Prostate gland (tissue), 2 donors: ENCODE results near the gene RNASE11. TPM values are rescaled to one million over a fixed set of nuclear protein-coding genes. Genes with fewer than 3 reads are reported as not detected.
A peak's percentile ranks its signal among the peaks of the same experiment; 100 is the strongest.

Source experiments
- DNase-seq: peaks from one replicate; pipeline ENCODE4 v3.0.0-alpha.2; 2019; ENCODE audit warnings: low spot score
- H3K27ac ChIP-seq, 2 donors: fragments of 200-600 bp; sonication (generic); 2 replicates each; pipeline ENCODE4 v1.5.1; 2017 to 2019
- H3K27me3 ChIP-seq: fragments of 200-600 bp; sonication (generic); replicated peaks from 2 replicates; pipeline ENCODE4 v1.5.1; 2019; ENCODE audit not compliant: insufficient read depth
- H3K36me3 ChIP-seq, 2 donors: fragments of 200-600 bp; sonication (generic); 1 replicate in 1 of 2; 2 replicates in 1 of 2; pipeline versions ENCODE4 v1.5.1 to v1.8.1; 2017 to 2019
- H3K4me1 ChIP-seq: fragments of 200-600 bp; sonication (generic); replicated peaks from 2 replicates; pipeline ENCODE4 v1.5.1; 2019
- H3K4me3 ChIP-seq, 2 donors: fragments of 200-600 bp; sonication (generic); 2 replicates each; pipeline ENCODE4 v1.5.1; 2017 to 2019
- H3K9me3 ChIP-seq: fragments of 200-600 bp; sonication (generic); 2 replicates; pipeline ENCODE4 v1.5.1; 2017
- POLR2A ChIP-seq: fragments of 450-650 bp; IDR thresholded peaks from one replicate; pipeline ENCODE4 v1.6.1; 2016; ENCODE audit warnings: antibody characterized with exemption, mild to moderate bottlenecking
- POLR2AphosphoS5 ChIP-seq: sonication (generic); formaldehyde crosslinking; IDR thresholded peaks from one replicate; pipeline ENCODE4 v1.6.1; 2017; ENCODE audit warnings: antibody characterized with exemption
- WGBS: methylation state at CpG from one replicate; pipeline ENCODE4 v1.1.5; 2018; 5-methylcytosine and 5-hydroxymethylcytosine counted together
- intact Hi-C: fragments of 100-400 bp; cut with DNase I; formaldehyde crosslinking; loops from one replicate; pipeline ENCODE4 v1.14.2; 2022
- total RNA-seq, 2 donors: library from RNA; depleted of rRNA; stranded (reverse); fragments of >200 nt; gene quantifications; one replicate each; pipeline ENCODE4 v1.1.0, GENCODE V29; 2016
- TF ChIP-seq, protein P1 (sequence below), 4 experiments: fragments of 200-600 bp in 2 of 4; fragments of 450-650 bp in 2 of 4; sonication (generic) in 2 of 4; IDR thresholded peaks; 1 replicate in 3 of 4; 2 replicates in 1 of 4; pipeline ENCODE4 v1.5.1; 2016 to 2019; ENCODE audit warnings: antibody characterized with exemption in 4 of 4, mild to moderate bottlenecking in 2 of 4, moderate library complexity in 2 of 4

The RNASE11 gene
- total RNA-seq, 2 donors from 2014 or later = 1.0 TPM; not detected in 1

DNA sequence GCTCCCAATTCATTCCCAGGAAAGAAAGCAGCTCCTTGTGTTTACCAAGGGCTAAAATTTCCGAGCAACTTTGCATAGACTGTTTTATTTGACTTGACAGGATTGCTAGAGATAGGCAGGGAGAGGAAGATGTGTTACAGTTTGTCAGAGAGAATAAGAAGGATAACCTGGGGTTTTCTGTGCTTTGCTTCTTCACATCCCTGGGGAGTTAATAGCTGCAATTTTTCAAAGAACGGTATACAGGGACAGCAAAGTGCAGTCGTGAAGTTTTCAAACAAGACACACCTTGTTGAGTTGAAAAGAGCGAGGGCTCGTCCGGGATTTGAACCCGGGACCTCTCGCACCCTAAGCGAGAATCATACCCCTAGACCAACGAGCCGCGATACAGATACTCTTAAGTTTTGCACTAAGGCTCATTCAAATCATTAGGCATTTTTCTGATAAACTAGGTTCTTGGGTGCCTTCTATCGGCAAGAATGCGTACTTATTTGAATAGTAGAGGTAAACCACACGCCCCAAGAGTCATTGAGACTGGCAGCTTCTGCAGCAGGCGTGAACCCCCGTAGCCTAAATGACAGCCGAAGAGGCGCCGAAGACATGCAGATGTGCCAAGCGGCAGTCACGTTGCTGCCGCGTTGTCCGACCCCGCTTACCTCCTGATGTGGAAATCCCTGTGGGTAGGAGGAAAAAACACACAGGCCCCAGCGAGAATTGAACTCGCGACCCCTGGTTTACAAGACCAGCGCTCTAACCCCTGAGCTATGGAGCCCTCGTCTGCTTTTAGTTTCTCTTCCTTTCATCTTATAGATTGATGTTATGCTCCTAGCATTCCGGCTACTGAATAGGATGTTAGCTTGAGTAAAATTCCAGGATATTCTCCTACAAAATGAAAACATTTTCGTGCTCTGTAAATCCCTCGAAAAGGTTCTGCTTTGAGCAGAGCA, 25.6 kb upstream of the RNASE11 start:
- Histone ChIP-seq H3K36me3 (no peaks in the 10 kb centered on the region), H3K4me3 (peak overlapping the region; percentile 37), H3K9me3 (no peaks in the 10 kb centered on the region), H3K27me3 (no peaks in the 10 kb centered on the region), H3K4me1 (no peaks in the 10 kb centered on the region), H3K27ac (peak overlapping the region; percentile 67 to 76)
- intact Hi-C loops = loop anchor here (2.0 to 10.0 kb wide), 5 partner anchors 69 to 481 kb away; partner anchors contain the start of genes CCNB1IP1, PIP4P1, TEP1 and ZNF219
- peak; percentile 84 for DNase-seq
- TF ChIP-seq POLR2A = no peak
- peak; percentile 84 for TF ChIP-seq POLR2AphosphoS5
- TF ChIP-seq, protein P1, sequence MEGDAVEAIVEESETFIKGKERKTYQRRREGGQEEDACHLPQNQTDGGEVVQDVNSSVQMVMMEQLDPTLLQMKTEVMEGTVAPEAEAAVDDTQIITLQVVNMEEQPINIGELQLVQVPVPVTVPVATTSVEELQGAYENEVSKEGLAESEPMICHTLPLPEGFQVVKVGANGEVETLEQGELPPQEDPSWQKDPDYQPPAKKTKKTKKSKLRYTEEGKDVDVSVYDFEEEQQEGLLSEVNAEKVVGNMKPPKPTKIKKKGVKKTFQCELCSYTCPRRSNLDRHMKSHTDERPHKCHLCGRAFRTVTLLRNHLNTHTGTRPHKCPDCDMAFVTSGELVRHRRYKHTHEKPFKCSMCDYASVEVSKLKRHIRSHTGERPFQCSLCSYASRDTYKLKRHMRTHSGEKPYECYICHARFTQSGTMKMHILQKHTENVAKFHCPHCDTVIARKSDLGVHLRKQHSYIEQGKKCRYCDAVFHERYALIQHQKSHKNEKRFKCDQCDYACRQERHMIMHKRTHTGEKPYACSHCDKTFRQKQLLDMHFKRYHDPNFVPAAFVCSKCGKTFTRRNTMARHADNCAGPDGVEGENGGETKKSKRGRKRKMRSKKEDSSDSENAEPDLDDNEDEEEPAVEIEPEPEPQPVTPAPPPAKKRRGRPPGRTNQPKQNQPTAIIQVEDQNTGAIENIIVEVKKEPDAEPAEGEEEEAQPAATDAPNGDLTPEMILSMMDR (IDR thresholded peaks at IDR 0.05) = peak; percentile 63 to 96 (median 80)
- under 1% methylated on average over 34 of the region's 34 CpGs for WGBS

DNA sequence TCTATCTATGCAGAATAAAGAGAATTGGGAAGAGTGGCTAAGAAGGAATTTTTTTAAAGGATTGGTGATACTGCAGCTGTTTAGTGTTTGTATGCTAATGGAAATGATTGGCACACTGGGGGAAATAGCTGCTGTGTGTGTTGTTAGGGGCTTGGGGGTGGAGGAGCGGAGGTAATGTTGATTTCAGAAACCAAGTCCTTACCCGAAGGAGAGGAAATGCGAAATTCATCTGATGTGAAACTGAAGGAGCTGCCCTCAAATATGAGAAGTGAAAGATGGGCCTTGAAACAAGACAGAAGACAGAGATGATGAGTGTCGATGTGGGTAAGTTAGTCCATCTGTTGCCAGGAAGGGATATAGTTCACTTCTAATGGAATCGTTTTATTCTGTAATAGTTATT, 24.6 kb upstream of the RNASE11 start:
- TF ChIP-seq POLR2A (no peak), POLR2AphosphoS5 (no peak)
- TF ChIP-seq, protein P1 (IDR thresholded peaks at IDR 0.05) = no peak
- Histone ChIP-seq H3K27me3 (no peaks in the 10 kb centered on the region), H3K27ac (no peak overlapping the region), H3K36me3 (no peaks in the 10 kb centered on the region), H3K4me1 (no peaks in the 10 kb centered on the region), H3K9me3 (no peaks in the 10 kb centered on the region), H3K4me3 (no peak overlapping the region)
- WGBS = 49% methylated on average over 5 of the region's 5 CpGs
- DNase-seq = no peak
- intact Hi-C loops = loop anchor here (2.0 to 10.0 kb wide), 5 partner anchors 70 to 482 kb away; partner anchors contain the start of genes CCNB1IP1, PIP4P1, TEP1 and ZNF219

DNA sequence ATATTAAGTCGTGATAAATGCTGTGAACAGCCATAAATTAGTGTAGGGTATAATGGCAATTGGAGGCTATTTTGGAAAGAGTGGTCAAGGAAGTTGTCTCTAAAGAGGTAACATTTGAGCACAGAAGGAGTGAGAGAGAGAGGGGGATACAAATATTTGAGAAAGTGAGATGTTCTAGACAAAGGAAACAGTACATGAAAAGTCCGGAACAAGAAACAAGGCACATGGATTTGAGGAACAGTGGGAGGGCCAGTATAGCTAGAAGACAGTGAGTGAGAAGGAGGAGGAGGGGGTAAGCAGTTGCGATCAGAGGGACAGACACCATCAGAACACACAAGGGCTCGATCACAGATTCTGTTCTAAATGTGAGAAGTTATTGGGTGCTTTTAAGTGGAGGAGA, 23.5 kb upstream of the RNASE11 start:
- H3K9me3 ChIP-seq = no peaks in the 10 kb centered on the region
- 50% methylated on average over 4 of the region's 4 CpGs for WGBS
- H3K4me1 ChIP-seq = no peaks in the 10 kb centered on the region
- intact Hi-C loops = loop anchor here (5.0 to 10.0 kb wide), 4 partner anchors 149 to 484 kb away; partner anchors contain the start of genes CCNB1IP1, PIP4P1, TEP1 and ZNF219
- no peaks in the 10 kb centered on the region for H3K27me3 ChIP-seq
- H3K36me3 ChIP-seq = no peaks in the 10 kb centered on the region
- H3K4me3 ChIP-seq = no peak overlapping the region
- TF ChIP-seq, protein P1 (IDR thresholded peaks at IDR 0.05) = no peak
- no peak for TF ChIP-seq POLR2A
- H3K27ac ChIP-seq = no peak overlapping the region
- DNase-seq = no peak

DNA sequence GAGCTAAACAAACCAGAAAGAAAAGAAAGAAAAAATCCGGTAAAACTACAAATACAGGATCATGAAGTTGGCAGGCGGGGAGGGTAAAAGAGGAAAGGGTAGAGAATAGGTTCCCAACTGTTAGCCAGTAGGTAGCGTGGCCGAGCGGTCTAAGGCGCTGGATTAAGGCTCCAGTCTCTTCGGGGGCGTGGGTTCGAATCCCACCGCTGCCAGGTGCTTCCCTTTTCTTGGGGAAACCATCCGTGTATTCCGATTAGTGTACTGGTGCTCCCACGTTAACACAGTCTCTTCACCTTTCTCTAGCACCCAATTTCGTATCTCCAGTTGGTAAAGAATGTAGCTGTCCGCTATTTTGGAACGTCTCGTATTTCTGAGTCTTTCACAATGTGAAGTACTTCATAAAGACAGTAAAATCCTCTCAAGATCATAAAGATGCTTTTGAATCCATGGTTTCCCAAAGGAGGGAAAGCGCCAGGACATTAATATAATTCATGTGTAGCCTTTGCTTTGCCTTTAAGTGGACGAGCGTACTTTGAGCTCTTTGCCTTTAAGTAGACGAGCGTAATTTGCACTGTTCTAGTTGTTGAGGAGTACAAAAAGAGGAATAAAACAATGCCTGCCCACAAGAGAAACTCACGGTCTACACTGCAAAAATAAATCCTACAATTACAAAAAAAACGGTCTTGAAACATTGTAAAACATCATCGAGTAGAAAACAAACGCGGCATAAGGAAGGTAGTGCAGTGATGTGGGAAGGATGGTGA, 22.4 kb upstream of the RNASE11 start:
- WGBS = 3% methylated on average over 27 of the region's 27 CpGs
- Histone ChIP-seq H3K9me3 (no peaks in the 10 kb centered on the region), H3K27me3 (no peaks in the 10 kb centered on the region), H3K4me3 (peak overlapping the region; percentile 59 to 74), H3K36me3 (no peaks in the 10 kb centered on the region), H3K27ac (peak overlapping the region; percentile 76 to 81), H3K4me1 (no peaks in the 10 kb centered on the region)
- peak; percentile 80 for DNase-seq
- TF ChIP-seq, protein P1 (IDR thresholded peaks at IDR 0.05) = no peak
- TF ChIP-seq POLR2AphosphoS5 = peak; percentile 59
- intact Hi-C loops = loop anchor here (5.0 to 10.0 kb wide), 4 partner anchors 148 to 485 kb away; partner anchors contain the start of genes CCNB1IP1, PIP4P1, TEP1 and ZNF219
